NCI-H2029 treated with DMSO at 0.1 percent for 48 hours (cell line): ENCODE data around the gene FBXL13.
"Not testable (repeated sequence)": the region's sequence is repeated elsewhere in the genome, so short reads cannot be mapped to it uniquely, and the experiment has no call there.

Experiments used
- DNase-seq: peaks from one replicate; lab custom pipeline; 2025; lab: John Stamatoyannopoulos, UW

FBXL13 gene

DNA sequence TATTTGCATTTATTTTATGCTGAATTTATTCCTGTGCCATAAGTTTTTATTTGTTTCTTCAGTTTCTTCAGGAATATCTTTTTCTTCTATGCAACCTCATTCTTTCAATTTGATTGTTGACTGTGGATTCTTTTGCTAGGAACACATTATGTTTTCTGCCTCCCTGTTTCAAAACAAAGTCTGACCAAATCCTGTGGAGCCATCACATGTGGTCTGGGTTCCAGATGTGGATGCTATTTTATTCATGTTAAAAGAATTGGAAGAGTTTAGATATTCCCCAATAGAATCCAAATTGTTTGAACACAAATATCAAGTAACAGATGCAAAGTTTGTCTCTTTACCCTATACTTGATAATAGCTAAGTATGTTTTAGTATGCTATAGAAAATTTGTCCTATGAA is 218.6 kb downstream of the FBXL13 start:
- DNase-seq, result no peak

- DNase-seq, result no peak
Observed at GRCh38 chr7:102849538-102849937, 225.1 kb downstream of the FBXL13 start.

DNA sequence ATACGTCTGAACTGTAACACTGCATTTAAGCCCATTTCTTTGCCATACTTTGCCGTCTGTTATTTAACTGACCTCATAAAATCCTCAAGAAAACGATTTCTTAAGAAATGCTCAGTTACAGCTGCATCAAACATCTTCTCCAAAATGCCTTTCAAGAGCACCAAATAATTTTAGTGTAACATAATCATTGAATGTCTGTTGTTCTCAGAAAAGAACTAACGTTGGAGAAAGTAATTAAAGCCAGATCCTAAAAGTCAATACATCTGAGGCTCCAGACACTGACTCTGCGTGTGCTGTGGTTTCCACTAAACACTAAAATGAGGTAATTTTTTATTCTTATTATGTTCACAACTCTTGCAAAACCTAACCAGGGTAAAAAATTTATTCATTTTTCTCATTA is 225.5 kb downstream of the FBXL13 start:
- DNase-seq, result no peak

DNA sequence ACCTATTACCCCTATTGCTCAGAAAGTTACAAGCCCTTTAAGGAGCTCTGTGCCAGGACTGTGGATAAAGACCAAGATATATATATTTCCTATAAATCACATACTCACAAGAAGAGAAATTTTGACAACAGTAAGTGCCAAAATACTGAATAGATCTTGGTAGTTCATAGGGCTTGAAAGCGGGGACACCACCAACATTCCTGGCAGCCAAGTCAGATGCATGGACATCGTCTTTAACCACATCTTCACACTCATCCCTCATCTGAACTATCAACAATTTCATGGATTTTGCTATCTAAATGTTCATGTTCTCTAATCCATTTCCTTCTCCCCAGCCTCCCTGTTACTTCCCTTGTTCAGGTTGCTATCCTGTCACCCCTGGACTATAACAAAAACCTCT is 229.2 kb downstream of the FBXL13 start:
- no peak for DNase-seq

GRCh38 chr7:102843850-102844249 is 230.7 kb downstream of the FBXL13 start:
- no peak for DNase-seq

GRCh38 chr7:102842284-102842683 is 232.3 kb downstream of the FBXL13 start:
- no peak for DNase-seq

- no peak for DNase-seq
Observed at GRCh38 chr7:102841290-102841689, 233.3 kb downstream of the FBXL13 start.

GRCh38 chr7:102840404-102840803 is 234.2 kb downstream of the FBXL13 start:
- no peak for DNase-seq

GRCh38 chr7:102838572-102839101 is 236.0 kb downstream of the FBXL13 start:
- DNase-seq, result not testable (repeated sequence)

DNA sequence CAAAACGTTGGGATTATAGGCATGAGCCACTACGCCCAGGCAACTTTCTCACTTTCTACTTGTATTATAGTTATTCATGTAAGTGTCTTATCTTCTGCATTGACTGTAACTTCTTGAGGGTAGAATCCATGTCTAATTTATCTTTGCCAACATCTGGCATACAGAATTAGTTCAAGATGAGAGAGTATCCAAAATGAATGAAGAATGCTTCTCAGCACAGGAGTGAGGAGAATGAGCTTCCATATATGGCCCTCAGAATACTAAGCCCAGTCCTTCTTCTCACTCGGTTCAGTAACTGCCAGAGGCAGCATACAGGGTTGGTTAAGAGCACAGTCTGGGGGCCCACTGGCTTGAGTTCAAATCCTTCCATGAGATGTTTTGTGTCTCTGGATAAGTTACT is 236.8 kb downstream of the FBXL13 start:
- DNase-seq, result no peak

- DNase-seq, result no peak
Observed at GRCh38 chr7:102836977-102837376, 237.6 kb downstream of the FBXL13 start.

- no peak for DNase-seq
Observed at GRCh38 chr7:102836191-102836919, 238.2 kb downstream of the FBXL13 start.

DNA sequence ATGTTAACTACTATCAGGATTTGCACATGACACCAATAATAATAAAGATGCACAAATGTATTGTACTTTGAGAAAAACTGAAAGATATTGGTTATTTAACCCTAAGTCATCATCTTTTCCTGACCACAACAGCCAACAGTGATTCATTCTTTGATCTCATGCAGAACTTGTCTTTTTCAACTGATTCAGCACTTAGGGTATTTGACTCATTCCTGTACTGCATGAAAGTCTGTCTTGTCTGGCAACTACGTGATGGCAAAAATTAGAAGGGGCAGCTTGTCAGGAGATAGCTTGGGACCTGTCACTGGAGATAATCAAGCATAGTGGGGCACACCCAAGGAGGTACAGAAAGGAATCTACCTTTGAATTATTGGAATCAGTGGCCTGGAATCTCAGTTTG is 239.6 kb downstream of the FBXL13 start:
- no peak for DNase-seq

DNA sequence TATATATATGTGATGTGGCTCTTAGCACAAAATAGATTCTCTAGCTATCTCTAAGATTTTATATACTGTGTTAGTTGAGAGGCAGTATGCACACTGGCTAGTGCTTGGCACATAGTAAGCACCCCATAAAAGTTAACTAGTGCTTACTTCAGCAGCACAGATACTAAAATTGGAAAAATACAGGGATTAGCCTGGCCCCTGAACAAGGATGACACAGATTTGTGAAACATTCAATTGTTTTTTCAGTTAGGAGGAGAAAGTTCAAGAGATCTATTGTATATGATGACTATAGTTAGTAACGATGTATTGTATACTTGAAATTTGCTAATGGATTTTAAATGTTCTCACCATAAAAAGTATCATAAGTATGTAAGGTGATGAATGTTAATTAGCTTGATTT is 240.1 kb downstream of the FBXL13 start:
- no peak for DNase-seq

DNA sequence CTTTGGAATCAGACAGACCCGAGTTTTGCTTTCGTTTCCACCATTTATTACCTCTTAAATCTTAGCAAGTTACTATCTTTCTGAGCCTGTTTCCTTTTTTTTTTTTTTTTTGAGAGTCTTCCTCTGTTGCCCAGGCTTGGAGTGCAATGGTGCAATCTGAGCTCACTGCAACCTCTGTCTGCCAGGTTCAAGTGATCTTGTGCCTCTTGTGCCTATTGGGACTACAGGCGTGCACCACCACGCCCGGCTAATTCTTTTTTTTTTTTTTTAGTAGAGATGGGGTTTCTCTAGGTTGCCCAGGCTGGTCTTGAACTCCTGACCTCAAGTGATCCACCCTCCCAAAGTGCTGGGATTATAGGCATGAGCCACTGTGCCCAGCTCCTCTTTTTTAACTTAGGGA is 241.3 kb downstream of the FBXL13 start:
- DNase-seq, result no peak

DNA sequence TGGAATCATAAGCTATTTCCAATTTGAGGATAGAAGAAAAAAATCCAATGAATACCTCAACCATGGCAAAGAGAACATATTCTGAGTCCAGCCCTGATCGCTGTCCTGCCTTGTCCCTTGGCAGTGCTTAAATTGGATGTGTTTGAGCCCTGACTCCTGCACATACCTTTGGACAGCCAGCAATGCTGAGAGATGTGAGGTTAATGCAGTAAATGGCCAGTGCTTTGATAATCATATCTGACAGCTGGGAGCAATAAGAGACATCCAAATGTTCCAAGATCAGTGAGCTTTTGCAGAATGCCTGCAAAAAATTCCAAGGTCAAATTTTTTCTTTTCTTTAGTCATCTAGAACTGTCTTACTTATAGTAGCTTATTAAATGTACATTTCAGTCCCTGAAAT is 241.9 kb downstream of the FBXL13 start:
- DNase-seq, result no peak

DNA sequence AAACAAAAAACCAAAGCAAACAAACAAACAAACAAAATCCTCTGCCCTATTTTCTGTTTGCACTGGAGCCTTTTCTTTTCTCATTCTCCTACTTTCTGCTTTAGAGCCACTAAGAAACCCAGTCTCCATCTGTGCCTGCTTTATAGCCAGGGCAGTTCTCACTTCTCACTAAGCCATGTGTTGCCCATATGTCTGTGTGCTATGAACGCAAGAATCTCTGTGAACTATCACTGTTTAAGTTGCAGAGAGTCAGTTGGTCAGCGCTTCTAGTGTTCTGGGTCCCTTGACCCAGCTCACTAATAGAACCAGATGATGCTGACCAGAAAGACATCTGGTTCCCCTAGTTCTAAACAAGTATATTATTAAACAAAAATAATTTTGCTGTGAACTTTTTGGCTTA is 244.4 kb downstream of the FBXL13 start:
- no peak for DNase-seq

DNA sequence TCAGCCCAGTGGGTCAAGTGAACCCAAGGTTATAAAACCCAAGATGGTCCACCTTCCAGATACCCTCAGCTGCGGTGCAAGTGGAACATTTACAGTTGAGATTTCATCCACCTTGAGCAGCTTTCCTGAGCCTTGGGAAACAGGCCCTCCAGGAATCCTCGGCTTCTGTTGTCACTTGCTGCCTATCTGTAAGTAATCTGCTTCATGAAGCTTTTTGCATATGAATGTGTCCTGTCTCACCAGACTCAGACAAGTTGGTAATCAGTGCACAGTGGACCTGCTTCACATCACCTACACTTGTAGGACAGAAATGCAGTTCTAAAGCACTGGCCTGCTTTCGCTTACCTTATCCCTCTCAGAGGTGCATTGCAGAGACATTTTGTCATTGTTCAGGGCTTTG is 245.5 kb downstream of the FBXL13 start:
- no peak for DNase-seq

GRCh38 chr7:102828286-102828685 is 246.3 kb downstream of the FBXL13 start:
- DNase-seq, result no peak

DNA sequence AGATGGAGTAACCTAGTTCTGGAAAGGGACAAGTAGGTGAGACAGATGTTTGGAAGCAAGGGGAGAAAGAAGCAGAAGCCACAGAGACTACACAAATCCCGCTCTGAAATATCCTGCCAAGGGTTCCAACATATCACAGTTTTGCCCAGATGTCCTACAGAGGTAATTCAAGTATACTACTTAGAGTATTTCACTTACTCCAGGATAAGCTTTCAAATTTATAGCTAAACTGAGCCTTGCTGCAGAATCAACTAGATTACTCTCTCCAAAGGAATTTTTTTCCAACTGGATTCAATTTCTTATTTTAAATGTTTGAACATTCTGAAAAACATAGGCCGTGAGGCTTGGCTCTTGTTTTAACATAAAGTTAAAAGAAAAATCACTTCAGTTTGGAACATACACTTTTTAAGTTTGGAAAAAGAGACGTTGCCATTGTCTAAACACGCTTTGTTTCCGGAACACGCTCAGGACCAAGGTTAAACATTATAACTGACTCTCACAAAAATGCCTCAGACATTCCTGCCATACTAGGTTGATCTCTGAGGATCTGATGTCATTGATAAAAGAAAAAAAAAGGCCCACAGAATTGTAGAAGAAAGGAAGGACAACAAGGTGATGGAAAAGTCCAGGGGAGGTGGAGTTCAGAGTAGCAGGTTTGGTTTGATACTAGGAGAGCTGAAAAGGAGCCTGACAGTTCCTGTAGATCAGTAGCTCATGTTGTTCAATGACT is 251.0 kb downstream of the FBXL13 start:
- no peak for DNase-seq

DNA sequence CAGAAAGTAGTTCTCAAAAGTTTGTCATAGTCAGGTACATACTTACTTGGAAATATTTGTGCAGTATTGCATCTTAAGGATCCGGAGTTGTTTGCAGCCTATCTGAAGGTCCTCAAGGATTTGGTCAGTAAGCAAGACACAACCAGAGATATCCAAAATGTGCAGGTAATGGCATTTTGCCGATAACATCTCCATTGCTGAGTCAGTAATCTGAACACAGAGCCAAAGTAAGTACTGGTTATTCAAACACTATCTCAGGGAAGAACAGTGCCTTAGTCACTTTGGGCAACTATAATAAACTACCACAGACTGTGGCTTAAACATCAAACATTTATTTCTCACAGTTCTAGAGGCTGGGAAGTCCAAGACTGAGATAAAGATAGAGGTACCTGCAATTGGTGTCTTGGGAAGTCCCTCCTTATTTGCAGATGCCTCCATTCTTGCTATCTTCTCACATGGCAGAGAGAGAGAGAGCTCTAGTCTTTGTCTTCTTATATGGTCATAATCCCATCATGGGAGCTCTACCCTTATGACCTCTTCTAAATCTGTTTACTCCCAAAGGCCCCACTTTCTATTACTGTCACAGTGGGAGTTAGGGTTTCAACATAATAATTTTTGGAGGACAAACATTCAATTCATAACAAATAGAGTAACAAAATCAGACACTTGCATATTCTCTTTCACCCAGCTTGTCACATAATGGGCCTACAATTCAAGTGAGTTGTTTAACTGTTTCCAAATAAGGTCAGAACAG is 252.4 kb downstream of the FBXL13 start:
- DNase-seq, result no peak

DNA sequence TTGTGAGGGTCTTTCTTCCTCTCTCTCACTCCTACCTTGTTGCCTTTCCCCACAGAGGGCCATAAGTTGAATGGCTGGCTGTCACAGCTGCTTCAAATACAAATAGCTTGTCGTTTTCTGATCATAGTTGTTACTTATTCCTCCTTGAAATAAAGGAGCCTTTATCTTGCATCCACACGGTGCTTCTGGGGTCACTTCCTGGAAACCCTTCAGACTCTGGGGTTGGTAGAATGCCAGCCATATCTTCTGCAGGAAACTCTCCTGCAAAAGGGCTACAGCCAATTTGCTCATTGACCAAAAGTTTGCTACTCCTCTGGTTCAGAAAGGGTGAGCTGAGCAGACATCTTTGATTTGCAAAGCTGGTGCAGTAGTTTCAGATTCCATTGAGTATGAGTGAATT is 255.4 kb downstream of the FBXL13 start:
- DNase-seq, result no peak
